RWPE2 (cell line): ENCODE measurements around the gene MBD2.

Experiments used
- ATAC-seq: fragments of 200-7000 bp; cut with Tn5 transposase; 3 replicates; pipeline ENCODE4 v1.9.1; 2021; ENCODE audit warnings: low read depth
- DNase-seq: peaks from one replicate; pipeline ENCODE4 v3.0.0-alpha.2; 2020; ENCODE audit warnings: low spot score
- H3K27ac ChIP-seq: fragments of 450-650 bp; 2 replicates; pipeline ENCODE4 v1.5.1; 2017; ENCODE audit warnings: mild to moderate bottlenecking; ENCODE audit not compliant: poor library complexity, severe bottlenecking
- H3K27me3 ChIP-seq: fragments of 250-450 bp; sonication (Bioruptor Pico); 2 replicates; pipeline ENCODE4 v1.5.1; 2021; ENCODE audit warnings: mild to moderate bottlenecking, moderate library complexity; ENCODE audit not compliant: insufficient read depth, poor library complexity, severe bottlenecking
- H3K36me3 ChIP-seq: fragments of 250-450 bp; sonication (Bioruptor Pico); 2 replicates; pipeline ENCODE4 v1.5.1; 2020; ENCODE audit warnings: low read depth, mild to moderate bottlenecking, moderate library complexity
- H3K4me1 ChIP-seq: fragments of 250-450 bp; sonication (Bioruptor Pico); 2 replicates; pipeline ENCODE4 v1.5.1; 2021; ENCODE audit warnings: mild to moderate bottlenecking, moderate library complexity; ENCODE audit not compliant: insufficient read depth, poor library complexity, severe bottlenecking
- H3K4me3 ChIP-seq: fragments of 250-450 bp; sonication (Bioruptor Pico); 2 replicates; pipeline ENCODE4 v1.5.1; 2021; ENCODE audit warnings: mild to moderate bottlenecking, moderate library complexity; ENCODE audit not compliant: severe bottlenecking
- H3K9me3 ChIP-seq: fragments of 250-450 bp; sonication (Bioruptor Pico); 2 replicates; pipeline ENCODE4 v1.5.1; 2021; ENCODE audit warnings: mild to moderate bottlenecking, moderate library complexity; ENCODE audit not compliant: severe bottlenecking
- CTCF ChIP-seq: fragments of 450-650 bp; IDR thresholded peaks from one replicate; pipeline ENCODE4 v1.5.1; 2017; ENCODE audit warnings: mild to moderate bottlenecking, moderate library complexity; ENCODE audit not compliant: poor library complexity, severe bottlenecking

The MBD2 gene

GRCh38 chr18:54192900-54193299, 31.6 kb downstream of the MBD2 start:
- H3K27ac ChIP-seq = no peak overlapping the region
- no peak overlapping the region for H3K4me3 ChIP-seq
- peaks cover 24% of the 10 kb centered on the region for H3K36me3 ChIP-seq
- ATAC-seq = no peak
- no peak for TF ChIP-seq CTCF
- peaks cover 23% of the 10 kb centered on the region for H3K4me1 ChIP-seq
- no peaks in the 10 kb centered on the region for H3K27me3 ChIP-seq
- H3K9me3 ChIP-seq = no peaks in the 10 kb centered on the region
- no peak for DNase-seq

GRCh38 chr18:54192415-54192814, 32.1 kb downstream of the MBD2 start:
- no peak overlapping the region for H3K27ac ChIP-seq
- ATAC-seq = no peak
- H3K9me3 ChIP-seq = no peaks in the 10 kb centered on the region
- no peak overlapping the region for H3K4me3 ChIP-seq
- H3K27me3 ChIP-seq = no peaks in the 10 kb centered on the region
- TF ChIP-seq CTCF = no peak
- H3K36me3 ChIP-seq = peaks cover 29% of the 10 kb centered on the region
- H3K4me1 ChIP-seq = peaks cover 23% of the 10 kb centered on the region
- DNase-seq = no peak

DNA sequence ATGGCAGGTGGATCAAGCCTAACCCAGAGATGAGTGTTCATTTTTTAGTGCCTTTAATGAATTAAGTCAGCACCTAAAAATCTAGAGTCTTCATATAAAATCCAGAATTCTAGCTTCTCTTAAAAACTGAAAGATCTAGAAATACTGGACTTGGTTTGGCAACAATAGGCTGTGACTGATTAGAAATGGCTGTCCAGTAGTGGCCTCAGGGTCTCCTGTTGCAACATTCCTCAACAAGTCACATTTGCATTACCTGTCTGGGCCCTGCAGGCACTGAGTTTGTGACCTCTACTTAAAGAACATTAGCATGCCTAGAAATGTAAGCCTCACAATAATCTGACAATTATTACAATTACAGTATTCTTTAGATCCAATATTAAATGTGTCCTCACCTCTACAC, 33.1 kb downstream of the MBD2 start:
- H3K27me3 ChIP-seq = no peaks in the 10 kb centered on the region
- H3K9me3 ChIP-seq = no peaks in the 10 kb centered on the region
- no peak for TF ChIP-seq CTCF
- no peak for DNase-seq
- peaks cover 23% of the 10 kb centered on the region for H3K4me1 ChIP-seq
- peak; percentile 45; the same call in 2 of the 3 replicates for ATAC-seq
- H3K4me3 ChIP-seq = no peak overlapping the region
- no peak overlapping the region for H3K27ac ChIP-seq
- H3K36me3 ChIP-seq = peaks cover 39% of the 10 kb centered on the region

DNA sequence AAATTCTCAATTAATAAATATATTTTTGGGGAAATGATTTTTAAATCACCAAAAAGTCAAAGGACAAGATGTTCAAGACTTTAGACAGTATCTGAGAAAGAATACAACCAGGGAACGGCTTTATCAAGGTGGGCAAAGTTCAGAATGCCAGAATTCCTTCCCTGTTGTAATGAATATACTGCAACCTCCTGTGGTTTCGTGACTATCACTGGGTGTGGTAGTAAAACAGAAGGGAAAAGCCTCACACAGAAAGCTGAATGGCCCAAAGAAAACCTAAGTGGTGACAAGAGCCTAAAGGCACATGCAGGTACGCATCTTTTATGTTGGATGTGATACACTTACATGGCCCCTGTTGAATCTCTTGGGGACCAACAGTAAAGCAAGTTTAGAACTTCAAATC, 37.1 kb downstream of the MBD2 start:
- no peak for DNase-seq
- no peak overlapping the region for H3K27ac ChIP-seq
- no peak overlapping the region for H3K4me3 ChIP-seq
- no peak for TF ChIP-seq CTCF
- H3K27me3 ChIP-seq = no peaks in the 10 kb centered on the region
- ATAC-seq = no peak
- peaks cover 11% of the 10 kb centered on the region for H3K4me1 ChIP-seq
- H3K9me3 ChIP-seq = no peaks in the 10 kb centered on the region
- H3K36me3 ChIP-seq = peaks cover 56% of the 10 kb centered on the region

GRCh38 chr18:54184836-54185235, 39.6 kb downstream of the MBD2 start:
- Histone ChIP-seq H3K4me1 (peaks cover 5% of the 10 kb centered on the region), H3K27me3 (no peaks in the 10 kb centered on the region), H3K27ac (no peak overlapping the region), H3K4me3 (no peak overlapping the region), H3K9me3 (no peaks in the 10 kb centered on the region), H3K36me3 (peaks cover 54% of the 10 kb centered on the region)
- ATAC-seq (no peak), DNase-seq (no peak)
- TF ChIP-seq CTCF = no peak
